HG03520 (cell line): ENCODE measurements around the gene ATXN7.
A peak's percentile ranks its signal among the peaks of the same experiment; 100 is the strongest.

Source experiments
- ATAC-seq: cut with Tn5 transposase; IDR thresholded peaks from one replicate; pipeline ENCODE4 v1.9.1; 2021; ENCODE audit warnings: mild to moderate bottlenecking, moderate library complexity; ENCODE audit not compliant: unreplicated experiment

The ATXN7 gene

DNA sequence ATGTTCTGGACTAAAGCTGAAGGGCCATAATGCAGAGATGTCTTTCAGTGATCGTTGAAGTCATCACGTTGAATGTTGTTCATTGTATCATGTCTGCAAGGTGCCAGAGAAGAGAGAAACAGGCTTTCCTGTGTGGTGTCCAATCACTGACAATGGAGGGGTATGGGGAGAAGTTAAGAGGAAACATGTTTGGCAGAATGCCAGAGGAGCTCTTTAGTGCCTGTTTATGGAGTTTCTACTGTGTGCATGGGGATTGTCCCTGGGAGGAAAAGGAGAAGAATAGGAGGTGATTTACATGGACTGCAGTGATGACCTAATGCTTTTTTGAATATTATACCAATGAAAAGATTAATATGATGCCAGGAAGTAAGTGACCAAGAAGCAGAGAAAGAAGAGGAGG, 36.8 kb downstream of the ATXN7 start:
- ATAC-seq: no peak

DNA sequence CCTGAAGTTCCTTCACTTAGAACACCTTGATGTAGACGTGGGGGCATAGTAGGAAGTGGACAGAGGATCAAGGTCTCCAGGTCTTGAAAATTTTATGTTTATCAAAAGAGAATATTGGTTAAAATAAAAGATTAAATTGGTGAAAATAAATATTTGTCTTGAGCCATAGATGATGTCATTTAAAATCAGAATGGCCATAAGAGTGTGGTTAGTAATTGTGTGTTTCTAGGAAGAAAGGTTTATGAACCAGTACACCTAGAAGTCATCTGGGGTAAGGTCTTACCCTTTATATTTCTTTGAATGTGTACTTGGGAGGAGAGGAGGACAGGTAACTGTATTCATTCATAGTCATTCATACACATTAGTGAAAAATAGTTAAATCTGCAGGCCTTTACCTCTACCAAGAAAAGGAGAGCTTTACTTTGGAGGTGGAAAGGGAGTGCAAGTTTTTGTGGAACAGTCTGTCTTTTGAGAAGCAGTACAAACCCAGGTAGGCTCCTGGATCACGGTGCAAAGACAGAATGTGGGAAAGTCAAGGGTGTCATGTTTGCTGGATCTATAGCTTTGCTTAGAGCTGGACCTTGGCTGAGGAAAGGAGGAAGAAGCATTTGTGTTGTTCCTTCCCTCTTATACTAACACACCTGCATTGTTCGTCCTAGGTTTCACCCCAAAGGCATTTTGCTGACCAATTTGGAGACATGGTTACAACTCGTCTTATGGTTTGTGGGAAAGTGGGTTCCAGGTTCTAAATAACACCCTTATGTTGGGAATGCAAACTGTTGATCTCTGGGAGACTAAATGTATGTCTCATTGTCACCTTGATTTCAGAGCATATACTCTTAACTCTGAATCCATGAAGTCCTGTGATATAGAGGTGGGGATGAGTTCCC, 42.3 kb downstream of the ATXN7 start:
- no peak for ATAC-seq

DNA sequence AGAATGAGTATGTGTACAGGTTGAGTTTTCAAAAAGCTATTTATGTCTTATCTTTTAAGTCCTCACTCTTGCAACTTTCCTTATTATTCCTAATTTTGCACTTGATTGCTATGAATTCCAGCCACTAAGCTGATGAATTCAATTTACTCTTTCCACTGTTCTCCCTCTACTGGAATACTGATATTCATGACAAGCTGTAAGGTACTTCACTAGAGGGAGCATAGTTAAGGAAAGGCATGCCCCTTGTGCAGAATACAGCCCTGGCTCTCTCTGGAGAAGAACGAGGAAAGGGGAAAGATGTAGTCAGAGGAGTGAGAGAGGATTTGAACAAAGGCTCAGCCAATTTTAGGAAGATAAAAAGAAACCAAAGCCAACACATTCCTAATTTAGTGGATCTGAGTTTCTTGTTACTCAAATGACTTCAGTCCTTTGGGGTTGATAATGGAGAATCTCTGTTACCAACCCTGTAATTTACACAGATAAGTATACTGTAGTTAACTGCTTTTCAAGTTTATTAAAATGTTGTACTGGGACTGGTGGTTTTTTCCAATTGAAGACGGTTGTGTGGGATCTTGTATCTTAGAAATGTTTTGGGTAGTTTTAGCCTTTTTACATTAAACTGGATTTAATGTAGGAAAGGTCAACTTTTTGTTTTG, 44.5 kb downstream of the ATXN7 start:
- no peak for ATAC-seq

DNA sequence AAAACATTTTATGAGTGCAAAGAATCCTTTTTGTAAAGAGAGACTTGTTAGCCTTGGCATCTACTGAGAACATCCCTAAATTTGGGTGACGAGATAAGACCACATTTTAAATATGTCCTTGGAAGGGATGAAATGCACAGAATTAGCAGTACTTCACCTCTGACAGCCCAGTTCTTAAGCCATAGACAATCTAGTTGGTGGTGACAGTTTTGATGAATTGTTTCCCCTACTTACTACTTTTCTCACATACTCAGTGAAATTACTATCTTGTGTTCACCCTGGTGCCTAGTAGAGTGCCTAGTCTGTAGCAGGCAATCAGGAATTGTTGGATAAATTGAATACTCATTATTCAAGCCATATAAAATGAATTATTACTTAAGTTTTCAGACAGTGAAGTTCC, 45.1 kb downstream of the ATXN7 start:
- no peak for ATAC-seq

DNA sequence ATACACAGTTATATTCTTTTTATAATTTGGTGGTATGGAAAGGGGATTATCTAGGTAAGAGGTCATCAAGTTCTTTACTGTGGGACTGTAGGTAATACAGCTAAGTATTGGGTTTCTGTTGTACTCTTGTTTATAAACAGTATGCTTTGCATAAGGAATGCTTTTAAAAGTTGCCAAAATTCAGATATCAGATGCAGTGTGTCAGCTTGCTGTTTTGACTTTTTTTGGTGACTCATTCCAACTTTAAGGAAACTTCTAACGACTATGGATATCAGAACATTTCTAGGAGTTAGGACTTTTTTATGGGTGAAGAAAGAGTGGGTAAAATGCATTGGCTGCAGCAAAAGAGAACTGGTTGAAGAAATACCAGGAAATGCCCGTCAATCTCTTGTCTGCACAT, 45.8 kb downstream of the ATXN7 start:
- no peak for ATAC-seq

DNA sequence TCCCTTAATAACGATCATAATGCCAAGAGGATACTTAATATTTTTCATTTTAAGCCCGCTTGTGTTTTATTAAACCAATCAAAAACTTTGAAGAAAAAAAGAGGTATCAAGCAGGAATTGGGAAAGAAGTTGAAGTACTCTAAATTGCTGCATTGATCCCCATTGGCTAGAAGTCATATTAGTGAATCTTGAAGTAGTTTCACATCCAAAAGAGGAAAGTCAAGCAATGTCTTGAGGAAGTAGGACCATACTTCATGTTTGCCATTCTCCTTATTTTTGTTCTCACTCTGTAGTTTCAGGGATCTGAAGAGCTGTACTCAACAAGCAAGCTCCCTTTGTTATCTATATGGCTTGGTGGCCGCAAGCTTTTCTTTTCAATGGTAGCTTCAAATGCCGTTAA, 46.3 kb downstream of the ATXN7 start:
- ATAC-seq: no peak

DNA sequence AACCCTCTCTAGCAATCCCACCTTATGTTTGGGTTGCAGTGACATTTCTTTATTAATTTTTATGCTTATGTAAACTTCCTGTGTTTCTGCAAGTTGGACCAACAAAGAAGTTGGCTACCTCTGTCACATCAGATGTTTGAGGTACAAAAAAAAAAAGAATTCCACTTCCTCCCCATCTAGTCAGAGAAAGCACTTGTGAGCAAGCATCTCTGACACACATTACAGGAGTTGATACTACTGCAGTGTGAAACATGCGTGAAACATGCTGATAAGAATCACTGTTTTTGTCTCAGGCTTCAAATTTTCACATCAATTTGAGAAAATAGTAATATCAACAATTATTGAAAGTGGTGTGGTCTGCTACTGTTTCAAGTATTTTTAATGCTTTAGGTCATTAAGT, 47.2 kb downstream of the ATXN7 start:
- ATAC-seq: no peak

DNA sequence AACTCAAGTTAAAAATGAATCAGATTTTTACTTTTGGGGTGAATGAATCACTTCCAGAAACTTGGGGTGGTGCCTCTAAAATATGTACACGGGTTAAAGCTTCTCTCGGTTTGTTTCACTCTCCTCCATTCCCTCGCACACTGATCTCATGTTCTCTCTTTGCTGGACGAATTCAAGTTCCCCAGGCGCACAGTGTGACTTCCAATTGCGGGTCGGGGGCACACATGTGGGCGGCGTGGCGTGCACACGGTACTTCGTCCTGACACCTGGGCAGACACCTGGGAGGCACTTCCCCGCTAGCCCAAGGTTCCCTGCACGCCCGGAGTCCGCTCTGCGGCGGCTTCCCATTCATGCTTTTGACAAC, 47.8 kb downstream of the ATXN7 start:
- peak; percentile 18 for ATAC-seq

DNA sequence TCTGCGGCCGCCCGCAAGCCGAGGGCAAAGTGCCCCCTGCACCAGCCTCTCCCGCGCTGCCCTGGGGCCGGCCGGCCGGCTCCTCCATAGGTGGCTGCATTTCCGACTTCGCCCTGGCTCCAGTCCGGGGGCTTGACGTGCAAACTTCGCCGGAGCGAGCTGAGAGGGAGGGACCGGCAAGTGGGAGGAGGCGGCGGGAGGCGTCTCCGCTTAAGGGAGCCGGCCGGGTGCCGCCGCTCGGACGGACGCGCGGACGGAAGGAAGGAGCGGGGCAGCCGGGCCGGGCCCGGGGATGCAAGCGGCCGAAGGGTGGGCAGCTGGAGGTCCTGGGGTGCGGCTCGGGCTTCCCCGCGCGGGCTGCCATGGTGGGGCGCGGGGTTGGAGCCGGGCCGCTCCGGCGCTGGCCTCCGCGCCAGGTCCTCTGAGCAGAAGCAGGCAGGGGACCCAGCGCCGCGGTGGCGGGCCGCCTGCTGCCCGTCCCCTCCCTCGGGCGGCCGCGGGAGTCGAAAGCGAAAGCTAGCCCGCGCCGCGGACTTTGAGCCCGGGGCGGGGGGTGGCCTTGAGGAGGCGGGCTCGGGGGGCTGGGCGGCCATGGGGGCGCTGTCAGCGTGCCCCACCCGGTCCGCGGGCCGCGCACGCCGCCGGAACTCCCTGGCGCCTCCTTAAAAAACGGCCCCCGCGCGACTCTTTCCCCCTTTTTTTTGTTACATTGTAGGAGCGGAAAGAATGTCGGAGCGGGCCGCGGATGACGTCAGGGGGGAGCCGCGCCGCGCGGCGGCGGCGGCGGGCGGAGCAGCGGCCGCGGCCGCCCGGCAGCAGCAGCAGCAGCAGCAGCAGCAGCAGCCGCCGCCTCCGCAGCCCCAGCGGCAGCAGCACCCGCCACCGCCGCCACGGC, 48.5 kb downstream of the ATXN7 start, which contains the start of gene SCAANT1:
Gene SCAANT1, minus strand, starts transcription at position 511 of the 895 bp plus-strand sequence.
- ATAC-seq: peak; percentile 69

DNA sequence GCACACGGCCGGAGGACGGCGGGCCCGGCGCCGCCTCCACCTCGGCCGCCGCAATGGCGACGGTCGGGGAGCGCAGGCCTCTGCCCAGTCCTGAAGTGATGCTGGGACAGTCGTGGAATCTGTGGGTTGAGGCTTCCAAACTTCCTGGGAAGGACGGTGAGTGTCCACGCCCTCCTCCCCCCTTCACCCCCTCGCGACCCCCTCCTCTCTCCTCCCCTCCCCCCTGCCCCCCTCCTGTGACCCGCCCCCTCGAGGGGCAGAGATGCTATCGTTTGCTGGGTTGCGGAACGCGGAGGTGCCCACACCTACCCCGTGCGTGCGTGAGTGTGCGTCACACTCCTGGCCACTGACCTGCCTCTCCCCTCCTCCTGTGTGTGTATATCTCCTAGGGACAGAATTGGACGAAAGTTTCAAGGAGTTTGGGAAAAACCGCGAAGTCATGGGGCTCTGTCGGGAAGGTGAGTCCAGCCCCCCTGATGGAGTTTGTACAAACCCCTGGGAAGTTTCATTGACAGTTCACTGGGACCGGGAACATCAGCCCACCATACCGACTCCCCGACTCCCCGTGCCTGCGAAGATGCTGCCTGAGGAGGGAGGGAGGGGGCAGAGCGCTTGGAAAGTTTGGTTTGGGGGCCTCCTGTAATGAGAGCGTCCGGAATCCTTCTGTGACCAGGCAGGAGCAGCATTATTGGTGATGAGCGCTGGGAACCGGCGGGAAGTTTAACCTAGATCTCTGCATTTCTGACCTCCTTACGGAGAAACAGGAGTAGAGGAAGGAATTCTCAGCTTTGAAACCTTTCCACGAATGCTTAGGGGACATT, 49.3 kb downstream of the ATXN7 start:
- ATAC-seq: no peak

DNA sequence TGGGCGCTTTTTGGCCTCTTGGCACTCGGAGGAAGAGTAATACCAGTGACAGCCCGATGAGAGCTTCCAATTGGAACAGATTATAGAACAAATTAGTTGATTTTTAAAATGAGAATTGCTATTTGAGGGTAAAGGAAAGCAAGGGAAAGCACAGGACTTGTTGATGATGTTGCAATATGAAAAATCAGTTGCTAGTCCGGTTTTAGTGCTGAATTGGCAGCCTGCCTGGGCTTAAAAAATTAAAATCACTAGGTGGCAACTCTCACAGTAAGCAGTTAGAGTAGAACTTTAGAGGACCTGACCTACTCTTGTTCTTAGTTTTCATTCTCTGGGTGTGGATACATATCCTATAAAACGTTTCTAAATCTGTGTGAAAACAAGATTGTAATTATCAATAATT, 50.6 kb downstream of the ATXN7 start:
- no peak for ATAC-seq

DNA sequence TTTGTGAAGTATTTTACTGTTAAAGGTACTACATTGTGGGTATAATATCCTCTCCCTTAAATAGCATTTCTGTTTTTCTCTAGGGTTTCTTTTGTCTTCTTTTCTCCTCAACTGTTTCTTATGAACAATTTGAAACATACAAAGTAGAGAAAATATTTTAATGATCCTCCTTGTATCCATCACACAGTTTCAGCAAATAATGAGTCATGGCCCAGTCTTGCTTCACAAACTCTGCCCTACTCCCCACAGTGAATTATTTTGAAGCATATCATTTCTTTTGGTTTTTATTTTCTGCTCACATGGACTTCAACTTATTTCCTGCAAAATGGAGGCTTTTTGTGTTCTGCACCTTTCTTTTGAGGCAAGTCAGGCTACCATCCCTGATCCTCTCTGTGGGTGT, 54.7 kb downstream of the ATXN7 start:
- no peak for ATAC-seq

DNA sequence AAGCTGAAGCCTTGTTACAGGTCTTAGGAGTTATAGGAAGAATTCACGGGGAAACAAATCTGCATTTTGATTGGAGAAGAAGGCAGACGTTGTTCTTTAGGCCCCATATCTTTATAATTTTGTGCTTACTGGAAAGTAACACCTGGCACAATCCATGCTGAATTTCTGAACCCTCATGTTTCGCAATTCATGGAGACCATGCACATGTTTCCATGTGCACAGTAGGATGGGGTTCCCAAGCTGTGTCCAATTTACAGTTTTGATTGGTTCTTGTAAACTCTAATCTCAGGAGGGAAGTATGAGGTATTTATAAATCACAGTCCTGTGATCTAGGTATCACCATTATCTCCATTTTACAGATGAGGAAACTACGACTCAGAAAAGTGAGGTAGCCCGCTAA, 56.3 kb downstream of the ATXN7 start:
- ATAC-seq: no peak

DNA sequence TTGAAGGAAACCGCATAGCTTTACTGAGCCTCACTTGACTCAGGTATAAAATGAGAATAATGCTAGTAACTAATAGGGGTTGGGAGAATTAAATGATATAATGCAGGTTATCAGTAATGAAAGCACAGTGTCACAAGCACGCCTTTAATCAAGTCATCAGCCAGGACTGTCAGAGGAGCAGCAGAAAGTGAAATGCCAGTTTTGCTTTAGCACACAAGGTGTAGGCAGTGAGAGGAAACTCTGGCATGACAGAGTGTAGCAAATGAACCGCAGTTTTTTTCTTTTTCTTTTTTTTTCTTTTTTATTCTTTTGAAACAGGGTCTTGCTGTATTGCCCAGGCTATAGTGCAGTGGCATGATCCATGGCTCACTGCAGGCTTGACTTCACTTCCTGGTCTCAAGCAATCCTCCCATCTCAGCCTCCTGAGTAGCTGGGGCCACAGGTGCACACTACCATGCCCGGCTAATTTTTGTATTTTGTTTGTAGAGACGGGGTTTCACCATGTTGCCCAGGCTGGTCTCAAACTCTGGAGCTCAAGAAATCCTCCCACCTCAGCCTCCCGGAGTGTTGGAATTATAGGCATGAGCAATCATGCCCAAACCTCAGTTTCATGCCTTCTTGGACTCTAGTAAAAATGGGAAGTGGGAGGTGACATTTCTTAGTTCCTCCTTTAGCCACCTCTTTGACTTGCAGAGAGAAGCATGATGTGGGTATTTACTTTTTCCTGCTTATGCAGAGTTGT, 58.2 kb downstream of the ATXN7 start:
- ATAC-seq: peak; percentile 64

DNA sequence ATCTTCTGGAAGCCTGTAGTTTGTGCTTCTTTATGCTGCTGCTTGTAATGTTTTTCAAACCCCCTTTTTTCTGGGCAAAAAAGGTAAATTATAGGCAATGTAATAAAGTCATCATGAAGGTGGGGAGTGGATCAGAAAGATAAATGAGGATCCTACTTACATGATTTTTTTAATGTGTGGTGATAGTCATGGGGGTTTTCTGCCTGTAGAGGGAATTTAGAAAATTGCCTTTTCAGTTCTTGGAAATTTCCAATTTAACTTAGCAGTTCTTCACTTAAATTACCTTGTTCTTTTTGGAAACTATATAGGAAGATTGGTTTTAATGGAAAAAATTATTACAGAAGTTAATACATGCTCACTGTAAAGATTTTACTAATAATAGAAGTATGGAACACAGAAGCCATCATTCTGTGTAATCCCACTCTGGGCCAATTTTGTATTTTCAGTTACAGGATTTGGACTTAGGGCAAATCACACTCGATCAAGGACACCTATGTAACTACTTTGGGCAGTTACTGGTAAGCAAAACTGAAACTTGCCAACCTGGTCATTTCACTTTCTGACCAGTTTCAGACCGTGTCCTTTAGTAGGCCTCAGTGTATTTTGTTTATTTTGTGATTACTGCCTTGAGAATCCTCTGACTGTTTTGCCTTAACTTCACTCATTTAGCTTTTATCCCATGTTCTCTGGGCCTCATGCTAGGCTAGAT, 59.0 kb downstream of the ATXN7 start:
- no peak for ATAC-seq

DNA sequence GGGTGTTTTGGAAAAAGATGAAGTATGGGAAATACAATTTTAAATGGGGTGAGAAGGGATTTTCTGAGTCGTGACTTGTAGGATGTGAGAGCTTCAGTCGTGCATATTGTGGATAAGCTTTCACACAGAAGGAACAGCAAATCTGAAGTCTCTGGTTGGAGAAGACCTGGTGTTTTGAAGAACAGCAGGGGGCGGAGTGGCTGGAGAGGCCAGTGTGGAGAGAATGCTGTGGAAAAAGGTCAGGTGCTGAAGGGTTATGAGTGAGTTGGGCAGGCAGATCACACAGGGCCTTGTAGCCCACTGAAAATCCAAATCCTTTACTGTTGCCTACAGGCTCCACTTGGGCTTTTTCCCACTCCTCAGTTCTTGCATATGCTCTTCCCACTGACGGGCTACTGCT, 62.6 kb downstream of the ATXN7 start:
- no peak for ATAC-seq

DNA sequence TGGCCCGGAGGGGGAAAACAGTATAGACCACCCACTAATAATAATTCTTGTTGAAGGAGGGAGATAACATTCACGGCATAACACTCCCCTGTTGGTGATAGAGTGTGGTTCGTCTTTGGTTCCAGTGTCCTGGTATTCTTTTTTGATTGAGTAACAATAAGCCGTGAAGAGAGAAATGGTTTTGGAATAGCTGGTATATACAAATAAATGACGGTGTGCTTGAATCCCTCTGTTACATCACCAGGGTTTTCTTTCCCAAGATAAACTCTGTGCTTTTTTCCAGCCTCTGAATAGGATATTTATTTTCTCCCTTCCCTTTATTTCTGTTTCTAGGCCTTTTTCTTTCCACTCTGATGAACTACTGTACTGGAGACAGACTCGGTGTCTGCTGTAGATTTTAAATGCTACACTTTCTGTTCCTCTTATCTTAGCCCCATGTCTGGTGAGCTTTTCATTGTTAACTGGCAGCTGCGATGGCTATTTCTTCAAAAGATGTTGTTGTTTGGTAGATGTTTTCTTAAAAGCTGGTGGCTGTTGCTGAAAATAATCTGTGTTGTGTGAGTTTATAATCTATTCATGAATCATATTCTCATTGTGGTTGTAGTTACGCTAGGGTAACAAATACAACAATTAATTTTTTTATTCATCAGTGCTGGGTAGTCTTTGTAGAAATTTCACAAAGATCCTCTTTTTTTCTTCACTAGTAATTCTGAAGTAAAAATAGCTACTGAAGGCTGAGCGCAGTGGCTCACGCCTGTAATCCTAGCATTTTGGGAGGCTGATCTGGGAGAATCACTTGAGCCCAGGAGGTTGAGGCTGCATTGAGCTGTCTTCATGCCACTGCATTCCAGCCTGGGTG, 64.0 kb downstream of the ATXN7 start:
- peak; percentile 79 for ATAC-seq

DNA sequence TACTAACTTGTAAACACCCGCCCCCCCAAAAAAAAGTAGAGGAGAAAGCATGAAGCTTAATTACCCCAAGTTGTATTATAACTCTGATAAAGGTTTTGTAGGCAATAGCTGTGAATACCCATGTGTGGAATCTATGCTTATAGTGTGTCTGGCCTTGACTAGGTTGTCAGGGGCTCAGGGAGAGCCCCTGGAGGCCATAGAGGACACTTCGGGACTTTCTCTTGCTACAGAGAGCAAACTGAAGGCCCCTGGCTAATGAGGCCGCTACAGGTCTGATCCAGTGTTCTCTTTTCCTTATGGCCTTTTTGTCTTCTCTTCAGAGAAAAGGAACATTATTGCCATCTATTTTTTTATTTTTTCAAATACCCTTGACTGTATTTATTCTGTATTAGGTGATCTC, 67.6 kb downstream of the ATXN7 start:
- no peak for ATAC-seq
